VCaP (cell line): ENCODE data around the gene MYDGF.

Experiments
- H3K27ac ChIP-seq: fragments of 450-650 bp; 2 replicates; pipeline ENCODE4 v1.5.1; 2017
- TF ChIP-seq, protein P1 (sequence below): fragments of 450-650 bp; conservative IDR thresholded peaks from 2 replicates; pipeline ENCODE4 v1.5.1; 2017; ENCODE audit warnings: mild to moderate bottlenecking, moderate library complexity

The MYDGF gene

DNA sequence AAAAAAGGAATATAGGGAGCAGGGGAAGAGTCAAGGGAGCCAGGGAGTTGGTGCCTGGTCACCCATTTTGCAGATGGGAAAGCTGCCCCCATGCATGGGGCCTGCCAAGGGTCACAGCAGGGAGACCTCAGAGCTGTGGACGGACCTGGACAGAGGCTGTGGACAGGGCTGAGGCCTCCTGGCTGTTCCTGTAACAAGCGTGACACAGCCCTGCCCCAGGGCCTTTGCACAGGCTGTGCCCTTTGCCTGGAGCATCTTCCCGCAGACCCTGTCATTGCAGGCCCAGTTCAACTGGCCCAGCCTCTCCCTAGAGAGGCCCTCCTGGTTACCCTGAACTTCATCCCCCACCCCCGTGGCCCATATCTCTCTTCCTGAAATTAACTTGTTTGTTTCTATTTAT, 24.4 kb downstream of the MYDGF start:
- TF ChIP-seq, protein P1, sequence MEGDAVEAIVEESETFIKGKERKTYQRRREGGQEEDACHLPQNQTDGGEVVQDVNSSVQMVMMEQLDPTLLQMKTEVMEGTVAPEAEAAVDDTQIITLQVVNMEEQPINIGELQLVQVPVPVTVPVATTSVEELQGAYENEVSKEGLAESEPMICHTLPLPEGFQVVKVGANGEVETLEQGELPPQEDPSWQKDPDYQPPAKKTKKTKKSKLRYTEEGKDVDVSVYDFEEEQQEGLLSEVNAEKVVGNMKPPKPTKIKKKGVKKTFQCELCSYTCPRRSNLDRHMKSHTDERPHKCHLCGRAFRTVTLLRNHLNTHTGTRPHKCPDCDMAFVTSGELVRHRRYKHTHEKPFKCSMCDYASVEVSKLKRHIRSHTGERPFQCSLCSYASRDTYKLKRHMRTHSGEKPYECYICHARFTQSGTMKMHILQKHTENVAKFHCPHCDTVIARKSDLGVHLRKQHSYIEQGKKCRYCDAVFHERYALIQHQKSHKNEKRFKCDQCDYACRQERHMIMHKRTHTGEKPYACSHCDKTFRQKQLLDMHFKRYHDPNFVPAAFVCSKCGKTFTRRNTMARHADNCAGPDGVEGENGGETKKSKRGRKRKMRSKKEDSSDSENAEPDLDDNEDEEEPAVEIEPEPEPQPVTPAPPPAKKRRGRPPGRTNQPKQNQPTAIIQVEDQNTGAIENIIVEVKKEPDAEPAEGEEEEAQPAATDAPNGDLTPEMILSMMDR: no peak
- H3K27ac ChIP-seq: no peak overlapping the region

DNA sequence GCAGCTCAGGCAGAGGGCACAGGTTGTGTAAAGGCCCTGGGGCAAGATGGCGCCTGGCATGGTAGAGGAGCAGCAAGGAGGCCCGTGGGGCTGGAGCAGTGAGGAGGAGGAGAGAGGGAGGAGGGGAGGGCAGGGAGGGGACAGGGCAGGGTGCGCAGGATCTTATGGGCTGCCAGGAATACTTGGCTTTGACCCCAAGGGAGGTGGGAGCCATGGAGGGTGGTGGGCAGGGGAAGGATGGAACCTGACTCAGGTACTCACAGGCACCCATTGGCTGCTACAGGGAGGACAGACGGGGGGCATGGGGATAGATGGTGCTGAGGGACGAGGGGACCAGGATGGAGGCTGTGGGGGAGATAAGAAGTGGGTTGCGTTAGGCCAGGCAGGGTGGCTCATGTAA, 27.5 kb downstream of the MYDGF start:
- H3K27ac ChIP-seq: no peak overlapping the region
- TF ChIP-seq, protein P1: no peak

DNA sequence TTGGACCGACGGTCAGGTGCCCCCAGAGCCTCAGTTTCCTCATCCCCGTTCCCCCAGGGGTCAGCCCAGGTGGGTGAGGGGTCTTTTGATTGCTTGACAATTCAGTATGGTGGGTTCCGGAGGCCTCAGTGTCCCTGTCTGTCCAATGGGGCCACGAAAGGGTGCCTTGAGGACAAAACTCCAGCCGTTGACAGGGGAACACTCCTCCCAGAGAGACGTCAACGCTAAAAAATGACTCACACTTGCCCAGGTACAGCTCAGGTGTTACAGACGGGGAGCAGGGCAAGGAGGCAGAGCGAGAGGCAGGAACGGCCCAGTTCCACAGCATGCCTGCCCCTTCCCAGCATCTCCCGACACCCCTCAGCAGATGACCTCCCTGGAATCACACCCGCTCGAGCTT, 29.0 kb downstream of the MYDGF start:
- no peak overlapping the region for H3K27ac ChIP-seq
- TF ChIP-seq, protein P1: no peak

DNA sequence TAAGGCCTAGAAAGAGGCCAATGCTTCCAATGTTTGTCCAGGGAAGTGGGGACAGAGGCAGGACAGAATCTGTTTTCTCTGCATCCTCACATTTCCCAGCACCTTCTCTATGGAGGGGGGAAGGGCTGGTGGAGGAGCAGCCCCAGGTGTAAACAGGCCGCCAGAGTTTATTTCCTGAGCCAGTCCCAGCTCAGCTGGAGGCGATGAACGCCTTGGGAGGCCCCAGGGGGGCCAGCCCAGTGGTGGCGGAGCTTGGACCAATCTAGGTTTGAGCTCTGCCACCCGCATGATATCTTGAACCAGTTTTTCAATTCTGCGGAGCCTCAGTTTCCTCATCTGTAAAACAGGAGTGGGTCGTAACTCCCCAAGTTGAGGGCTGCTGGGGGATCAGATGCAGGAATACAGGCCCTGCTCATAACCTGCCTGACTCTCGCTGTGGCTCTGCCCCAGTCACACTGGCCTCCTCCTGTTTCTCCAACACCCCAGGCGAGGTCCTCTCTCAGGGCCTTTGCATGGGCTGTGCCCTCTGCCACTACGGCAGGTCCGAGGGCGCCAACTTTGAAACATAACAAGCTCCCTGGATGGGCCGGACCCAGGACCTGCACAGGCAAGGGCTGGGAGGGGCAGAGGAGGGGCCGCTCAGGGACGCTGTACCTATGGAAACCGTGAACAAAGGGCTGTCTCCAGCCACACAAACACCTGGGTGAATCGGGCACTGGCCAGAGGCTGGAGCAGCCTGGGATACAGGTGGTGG, 29.7 kb downstream of the MYDGF start:
- H3K27ac ChIP-seq: no peak overlapping the region
- TF ChIP-seq, protein P1: no peak

DNA sequence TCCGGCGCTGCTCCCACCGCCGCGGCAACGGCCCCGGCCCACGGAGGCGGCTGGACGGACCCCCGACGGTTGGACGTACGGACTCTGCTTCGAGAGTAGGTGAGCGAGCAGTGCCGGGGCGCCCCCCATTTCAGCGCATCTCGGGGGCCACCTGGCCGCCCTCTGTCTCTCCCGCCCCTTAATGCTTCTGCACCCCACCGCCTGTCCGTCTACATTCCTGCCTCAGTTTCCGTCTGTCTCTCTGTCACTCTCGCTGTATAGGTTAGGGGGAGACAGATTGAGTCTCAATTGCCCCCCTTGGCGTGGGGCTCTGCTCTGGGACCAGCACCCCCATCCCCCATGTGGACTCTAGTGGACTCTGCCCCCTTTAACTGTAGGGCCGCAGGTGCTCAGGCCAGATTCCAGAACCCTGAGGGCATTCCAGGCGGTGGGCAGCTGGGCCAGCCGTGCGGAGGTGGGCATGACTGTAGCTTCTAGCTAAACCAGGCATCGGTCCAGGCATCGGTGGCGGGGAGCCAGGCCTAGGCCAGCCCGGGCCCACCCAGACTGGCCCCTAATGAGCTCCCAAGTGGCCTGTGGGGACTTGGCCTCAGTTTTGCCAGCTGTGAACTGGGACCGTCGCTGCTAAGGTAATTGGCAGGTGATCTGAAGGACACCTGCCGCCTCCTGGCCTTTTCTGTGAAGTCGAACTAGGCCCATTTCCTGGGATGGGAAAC, 30.5 kb downstream of the MYDGF start:
- H3K27ac ChIP-seq: peak overlapping the region; percentile 29; the same call in 1 of the 2 replicates
- TF ChIP-seq, protein P1: no peak

DNA sequence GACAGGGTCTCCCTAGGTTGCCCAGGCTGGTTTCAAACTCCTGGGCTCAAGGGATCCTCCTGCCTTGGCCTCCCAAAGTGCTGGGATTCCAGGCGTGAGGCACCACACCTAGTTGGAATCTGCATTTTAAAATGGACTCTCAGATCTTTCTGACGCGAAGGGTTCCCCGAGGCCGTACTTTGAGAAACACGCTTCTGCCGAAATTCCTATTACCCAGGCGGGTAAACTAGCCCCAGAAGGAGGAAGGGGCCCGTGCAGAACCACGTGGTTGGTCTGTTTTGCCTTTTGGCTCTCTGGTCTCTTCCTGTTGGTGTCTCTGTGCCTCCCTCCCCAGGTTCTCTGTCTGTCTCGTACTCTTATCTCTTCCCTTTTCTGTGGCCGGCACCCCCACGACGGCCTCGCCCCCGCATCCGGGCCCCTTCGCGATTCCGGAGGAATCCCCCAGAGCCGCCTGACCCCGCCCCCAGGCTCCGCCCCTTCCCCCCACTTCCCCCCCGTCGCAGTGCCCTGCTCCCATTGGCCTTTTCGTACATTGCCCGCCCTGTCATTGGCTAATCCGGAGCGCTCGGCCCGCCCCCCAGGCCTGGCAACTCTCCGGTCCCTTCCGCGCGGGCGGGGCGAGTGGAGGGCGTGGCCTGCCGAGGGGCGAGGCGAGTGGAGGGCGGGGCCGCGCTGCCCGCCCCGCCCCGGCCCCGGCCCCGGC, 31.2 kb downstream of the MYDGF start, which contains the start of gene TNFAIP8L1:
Gene TNFAIP8L1, plus strand, starts transcription at position 689 of the 703 bp plus-strand sequence. CDS start 12,354 bp downstream, outside the sequence.
- H3K27ac ChIP-seq: peak within 1 kb of the TSS; percentile 29; the same call in 1 of the 2 replicates
- TF ChIP-seq, protein P1: no peak

DNA sequence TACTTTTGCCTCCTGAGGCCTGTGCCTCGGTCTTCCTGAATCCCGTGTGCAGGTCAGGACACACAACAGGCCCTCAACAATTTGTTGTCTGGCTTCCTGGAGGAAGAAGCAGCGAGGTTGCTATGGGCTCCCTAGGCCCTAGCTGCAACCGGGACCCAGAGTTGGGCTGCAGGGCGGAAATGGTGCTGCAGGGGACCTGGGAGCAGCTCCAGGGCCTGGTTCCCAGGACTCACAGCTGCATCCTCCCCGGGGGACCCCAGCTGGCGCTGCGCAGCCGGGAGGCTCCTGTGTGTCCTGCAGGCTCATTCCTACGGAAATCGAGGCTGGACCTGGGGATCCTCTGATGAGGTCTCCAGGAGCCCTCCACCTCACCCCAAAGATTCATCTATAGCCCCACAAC, 31.8 kb downstream of the MYDGF start:
- TF ChIP-seq, protein P1: no peak
- H3K27ac ChIP-seq: peak overlapping the region; percentile 29; the same call in 1 of the 2 replicates
